Measurements from ENCODE around the gene PAK6. TPM values are rescaled to one million over a fixed set of nuclear protein-coding genes. Genes with fewer than 3 reads are reported as not detected.

PAK6 gene
- total and polyA plus RNA-seq, 9 of the 15 experiments (the other 6 are each of a cell fraction or from before 2014, with no cell fraction given), result 0.03 to 0.74 (median 0.16) TPM; not detected in 2

GRCh38 chr15:40254452-40254851 lies 15.6 kb downstream of the PAK6 start (continued):
- TF ChIP-seq ZNF280A (IDR thresholded peaks at IDR 0.05; ENCODE audit: low read depth, partially characterized antibody), result no peak

- intact Hi-C loops (cut with micrococcal nuclease) (no loop called here), in situ Hi-C loops (cut with MboI) (no loop called here)
- Histone ChIP-seq H3K36me3 (ENCODE audit: control insufficient read depth, insufficient read depth, low read length) (no peaks in the 10 kb centered on the region), H3K9ac (ENCODE audit: insufficient read depth in 1 of 2, low read depth in 2 of 2, low read length in 2 of 2) (peak overlapping the region in 1 of 2 experiments; percentile 53; a peak in 1 of 4 replicates), H3K4me3 (no peak overlapping the region), H3K4me1 (replicated peaks in 1 of 2; ENCODE audit: control insufficient read depth in 2 of 2, insufficient read depth in 2 of 2, low read length in 2 of 2) (peaks cover 6 to 29% of the 10 kb centered on the region in 2 experiments; a peak in 3 of 5 replicates), H2AFZ (ENCODE audit: low read depth, low read length) (no peak overlapping the region), H3K9me1 (ENCODE audit: control insufficient read depth, insufficient read depth, low read length) (no peaks in the 10 kb centered on the region), H3K27me3 (ENCODE audit: control insufficient read depth in 2 of 2, insufficient read depth in 2 of 2, low read length in 2 of 2) (peaks cover 2 to 9% of the 10 kb centered on the region in 2 experiments; a peak in 3 of 5 replicates), H3K4me2 (ENCODE audit: insufficient read depth, low read length) (no peak overlapping the region), H4K20me1 (replicated peaks; ENCODE audit: control insufficient read depth, insufficient read depth, low read length) (0 out of 2 replicates have a peak, but pooled peaks cover 2% of the 10 kb centered on the region), H3K79me2 (ENCODE audit: control insufficient read depth, insufficient read depth, low read length) (no peaks in the 10 kb centered on the region), H3K27ac (ENCODE audit: extremely low read depth, low read depth, low read length) (no peak overlapping the region), H3K9me3 (replicated peaks; ENCODE audit: control insufficient read depth, insufficient read depth, low read depth, low read length) (no peaks in the 10 kb centered on the region)
- WGBS (ENCODE audit: insufficient coverage, low coverage, missing lambda C conversion rate), result 73% methylated on average over 4 of the region's 4 CpGs
- DNase-seq (ENCODE audit: extremely low read depth in 1 of 4, low spot score in 3 of 4) (no peak), ATAC-seq (no peak), FAIRE-seq (no peak)
- ChIA-PET CTCF (ENCODE audit: low intra/inter-chr PET ratio) (no interaction called here), POLR2A (interaction anchor here (0.6 to 1.7 kb wide), 5 partner anchors 11 to 452 kb away, joined by 3 to 8 read pairs (median 5); partner anchors contain the start of gene PAK6)
- no TSS peak for BruUV-seq (replicated peaks)
- TF ChIP-seq ZNF239 (CRISPR knock-in tag; IDR thresholded peaks at IDR 0.05) (no peak), ZNF551 (CRISPR knock-in tag; IDR thresholded peaks at IDR 0.05) (no peak), MCM2 (IDR thresholded peaks at IDR 0.05; ENCODE audit: low read depth) (no peak), ZMIZ1 (IDR thresholded peaks at IDR 0.05; ENCODE audit: low read depth in 2 of 2, low read length in 2 of 2) (no peak), EGR1 (conservative IDR thresholded peaks at IDR 0.05) (no peak), PRMT5 (CRISPR knock-in tag; IDR thresholded peaks at IDR 0.05) (no peak), ZNF609 (CRISPR knock-in tag; IDR thresholded peaks at IDR 0.05; ENCODE audit: borderline replicate concordance) (no peak), ZFPM2 (CRISPR knock-in tag; IDR thresholded peaks at IDR 0.05) (no peak), ZNF431 (CRISPR knock-in tag; IDR thresholded peaks at IDR 0.05) (no peak)
Observed at GRCh38 chr15:40255033-40255432, 16.2 kb downstream of the PAK6 start.

Data from K562 (cell line).